Parathyroid adenoma (tissue), 2 donors: ENCODE data around the gene PLIN5.

Experiments
- H2AFZ ChIP-seq: fragments of 300-600 bp; sonication (generic); one replicate; pipeline ENCODE4 v1.7.0; 2017; ENCODE audit warnings: antibody characterized with exemption, mild to moderate bottlenecking
- H3K27ac ChIP-seq: fragments of 300-600 bp; sonication (generic); one replicate; pipeline ENCODE4 v1.7.0; 2017
- H3K27me3 ChIP-seq: fragments of 300-600 bp; sonication (generic); one replicate; pipeline ENCODE4 v1.7.0; 2017; ENCODE audit warnings: low read length; ENCODE audit not compliant: control insufficient read depth, insufficient read depth
- H3K36me3 ChIP-seq: fragments of 300-600 bp; sonication (generic); one replicate; pipeline ENCODE4 v1.7.0; 2017; ENCODE audit warnings: low read length; ENCODE audit not compliant: control insufficient read depth, insufficient read depth
- H3K4me1 ChIP-seq: fragments of 300-600 bp; sonication (generic); one replicate; pipeline ENCODE4 v1.7.0; 2017; ENCODE audit warnings: control low read depth
- H3K4me2 ChIP-seq: fragments of 300-600 bp; sonication (generic); one replicate; pipeline ENCODE4 v1.7.0; 2017; ENCODE audit warnings: low read length
- H3K4me3 ChIP-seq: fragments of 300-600 bp; sonication (generic); one replicate; pipeline ENCODE4 v1.7.0; 2017; ENCODE audit warnings: low read depth, low read length
- H3K79me2 ChIP-seq: fragments of 300-600 bp; sonication (generic); one replicate; pipeline ENCODE4 v1.7.0; 2017; ENCODE audit warnings: control low read depth
- H3K9ac ChIP-seq: fragments of 300-600 bp; sonication (generic); one replicate; pipeline ENCODE4 v1.7.0; 2017; ENCODE audit warnings: mild to moderate bottlenecking
- H3K9me3 ChIP-seq: fragments of 300-600 bp; sonication (generic); one replicate; pipeline ENCODE4 v1.7.0; 2017; ENCODE audit warnings: low read length; ENCODE audit not compliant: control insufficient read depth
- TF ChIP-seq, protein P1 (sequence below): fragments of 300-600 bp; sonication (generic); IDR thresholded peaks from one replicate; pipeline ENCODE4 v1.7.0; 2017; ENCODE audit warnings: antibody characterized with exemption, mild to moderate bottlenecking
- donor health status: primary hyperparathyroidism.

Gene PLIN5

DNA sequence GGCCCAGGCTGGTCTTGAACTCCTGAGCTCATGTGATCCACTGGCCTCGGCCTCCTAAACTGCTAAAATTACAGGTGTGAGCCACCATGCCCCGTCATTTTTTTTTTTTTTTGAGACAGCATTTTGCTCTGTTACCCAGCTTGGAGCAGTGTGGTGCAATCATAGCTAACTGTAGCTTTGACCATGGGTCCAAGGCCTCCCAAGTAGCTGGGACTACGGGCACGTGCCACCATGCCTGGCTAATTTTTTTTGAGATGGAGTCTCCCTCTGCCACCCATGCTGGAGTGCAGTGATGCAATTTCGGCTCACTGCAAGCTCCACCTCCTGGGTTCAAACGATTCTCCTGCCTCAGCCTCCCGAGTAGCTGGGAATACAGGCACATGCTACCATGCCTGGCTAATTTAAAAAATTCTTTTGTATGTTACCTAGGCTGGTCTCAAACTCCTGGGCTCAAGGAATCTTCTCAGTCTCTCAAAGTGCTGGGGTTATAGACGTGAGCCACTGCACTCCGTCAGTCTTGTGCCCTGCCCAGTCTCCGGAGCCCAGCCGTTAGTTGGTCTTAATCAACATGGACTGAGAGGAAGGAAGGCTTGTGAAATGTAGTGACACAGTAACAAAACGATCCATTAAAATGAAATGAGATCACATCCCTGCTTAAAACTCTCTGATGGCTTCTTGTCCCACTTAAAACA is 6.2 kb upstream of the PLIN5 start:
- TF ChIP-seq, protein P1, sequence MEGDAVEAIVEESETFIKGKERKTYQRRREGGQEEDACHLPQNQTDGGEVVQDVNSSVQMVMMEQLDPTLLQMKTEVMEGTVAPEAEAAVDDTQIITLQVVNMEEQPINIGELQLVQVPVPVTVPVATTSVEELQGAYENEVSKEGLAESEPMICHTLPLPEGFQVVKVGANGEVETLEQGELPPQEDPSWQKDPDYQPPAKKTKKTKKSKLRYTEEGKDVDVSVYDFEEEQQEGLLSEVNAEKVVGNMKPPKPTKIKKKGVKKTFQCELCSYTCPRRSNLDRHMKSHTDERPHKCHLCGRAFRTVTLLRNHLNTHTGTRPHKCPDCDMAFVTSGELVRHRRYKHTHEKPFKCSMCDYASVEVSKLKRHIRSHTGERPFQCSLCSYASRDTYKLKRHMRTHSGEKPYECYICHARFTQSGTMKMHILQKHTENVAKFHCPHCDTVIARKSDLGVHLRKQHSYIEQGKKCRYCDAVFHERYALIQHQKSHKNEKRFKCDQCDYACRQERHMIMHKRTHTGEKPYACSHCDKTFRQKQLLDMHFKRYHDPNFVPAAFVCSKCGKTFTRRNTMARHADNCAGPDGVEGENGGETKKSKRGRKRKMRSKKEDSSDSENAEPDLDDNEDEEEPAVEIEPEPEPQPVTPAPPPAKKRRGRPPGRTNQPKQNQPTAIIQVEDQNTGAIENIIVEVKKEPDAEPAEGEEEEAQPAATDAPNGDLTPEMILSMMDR: no peak
- H3K36me3 ChIP-seq: no peaks in the 10 kb centered on the region
- H3K27me3 ChIP-seq: no peaks in the 10 kb centered on the region
- H3K27ac ChIP-seq: no peak overlapping the region
- no peaks in the 10 kb centered on the region for H3K79me2 ChIP-seq
- H3K4me1 ChIP-seq: no peaks in the 10 kb centered on the region
- no peaks in the 10 kb centered on the region for H3K9me3 ChIP-seq
- H3K4me3 ChIP-seq: no peak overlapping the region
- H3K4me2 ChIP-seq: no peak overlapping the region
- H3K9ac ChIP-seq: no peak overlapping the region
- no peak overlapping the region for H2AFZ ChIP-seq

DNA sequence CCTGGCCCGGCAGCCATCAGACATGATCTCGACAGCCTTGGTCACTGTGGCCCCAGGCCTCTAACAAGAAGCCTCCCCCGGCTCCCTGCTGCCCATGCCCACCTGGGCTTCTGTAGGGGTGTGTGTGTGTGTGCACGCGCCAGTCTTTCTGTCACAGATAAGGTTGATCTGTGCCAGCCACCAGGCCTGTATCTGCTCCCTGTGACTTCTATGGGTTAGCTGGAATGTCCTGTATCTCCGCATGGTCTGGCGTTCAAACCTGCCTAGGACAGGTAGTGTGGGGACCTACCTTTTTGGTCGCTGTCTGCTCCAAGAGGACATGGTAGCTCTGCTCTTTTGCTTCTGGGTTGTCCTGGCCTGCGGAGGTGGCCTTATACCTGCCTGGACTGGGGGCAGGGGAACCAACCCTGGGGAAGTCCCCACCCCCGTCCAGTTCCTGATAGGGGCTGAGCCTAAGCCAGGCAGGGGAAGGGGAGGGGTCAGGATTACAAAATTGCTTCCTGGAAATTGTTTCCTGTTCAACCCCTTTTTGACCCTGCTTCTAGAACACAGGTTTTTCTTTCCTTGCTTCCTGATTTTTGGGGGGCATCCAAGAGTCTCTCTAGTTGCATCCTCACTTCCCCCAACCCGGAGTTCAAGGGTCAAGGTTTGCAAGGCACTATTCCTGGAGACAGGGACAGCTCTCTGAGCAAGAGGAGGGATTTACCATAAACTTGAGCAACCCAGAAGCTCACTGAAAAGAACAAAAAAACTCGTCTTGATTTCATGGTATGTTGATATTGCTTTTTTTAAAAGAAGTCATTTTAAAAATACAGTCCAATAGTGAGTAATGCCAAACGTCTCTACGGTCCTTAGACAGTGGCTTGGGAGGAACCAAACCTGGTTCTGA is 4.9 kb upstream of the PLIN5 start, which contains the start of gene LRG1:
Gene LRG1 (minus strand): TSS at position 344 of the 889 bp plus-strand sequence. CDS start 23 bp downstream, at position 321.
- Histone ChIP-seq H3K4me1 (no peaks in the 10 kb centered on the region), H3K9ac (no peak within 1 kb of the TSS), H3K4me3 (no peak within 1 kb of the TSS), H3K79me2 (no peaks in the 10 kb centered on the region), H3K27ac (peak within 1 kb of the TSS; percentile 1), H3K27me3 (no peaks in the 10 kb centered on the region), H3K9me3 (no peaks in the 10 kb centered on the region), H2AFZ (no peak within 1 kb of the TSS), H3K4me2 (no peak within 1 kb of the TSS), H3K36me3 (no peaks in the 10 kb centered on the region)
- TF ChIP-seq, protein P1: no peak

DNA sequence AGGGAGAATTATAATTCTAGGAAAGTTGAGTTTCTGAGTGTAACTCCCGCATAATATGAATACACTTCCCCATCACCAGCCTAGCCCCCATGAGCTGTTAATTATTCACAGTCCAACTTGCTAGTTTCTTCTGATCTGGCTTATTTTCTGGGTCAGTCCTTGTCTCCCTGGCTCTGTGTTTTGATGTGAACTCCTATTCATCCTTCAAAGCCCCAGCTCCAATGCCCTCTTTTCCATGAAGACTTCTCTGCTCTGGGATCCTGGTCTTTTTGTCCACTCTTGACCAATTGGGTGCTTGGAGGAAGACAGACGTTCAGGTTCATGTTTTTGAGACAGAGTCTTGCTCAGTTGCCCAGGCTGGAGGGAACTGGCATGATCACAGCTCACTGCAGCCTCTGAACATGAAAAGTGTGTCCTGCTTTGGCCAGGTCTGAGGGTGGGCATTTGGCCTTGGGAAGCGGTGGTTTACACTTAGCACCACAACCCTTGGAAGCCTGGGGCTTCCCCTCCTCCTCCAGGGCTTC is 4.2 kb upstream of the PLIN5 start:
- Histone ChIP-seq H3K9me3 (no peaks in the 10 kb centered on the region), H3K9ac (no peak overlapping the region), H3K27me3 (no peaks in the 10 kb centered on the region), H3K27ac (peak overlapping the region; percentile 1), H3K79me2 (no peaks in the 10 kb centered on the region), H3K36me3 (no peaks in the 10 kb centered on the region), H3K4me3 (no peak overlapping the region), H3K4me1 (no peaks in the 10 kb centered on the region), H2AFZ (no peak overlapping the region), H3K4me2 (no peak overlapping the region)
- TF ChIP-seq, protein P1: no peak

DNA sequence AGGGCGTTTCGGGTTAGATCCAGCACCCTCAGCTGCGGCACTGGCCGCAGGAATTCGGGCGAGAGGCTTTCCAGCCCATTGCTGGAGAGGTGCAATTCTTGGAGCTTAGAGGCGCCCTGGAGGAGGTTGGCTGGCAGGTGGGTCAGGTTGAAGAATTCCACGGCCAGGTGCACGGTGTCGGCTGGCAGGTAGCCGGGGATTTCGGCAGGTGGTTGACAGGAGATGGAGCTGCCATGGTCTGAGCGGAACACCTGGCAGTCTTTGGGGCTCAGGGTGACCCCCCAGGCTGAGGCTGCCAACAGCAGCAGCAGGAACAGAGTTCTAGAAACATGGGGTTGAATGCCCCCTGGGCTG is 3.6 kb upstream of the PLIN5 start:
- TF ChIP-seq, protein P1: no peak
- H3K4me3 ChIP-seq: no peak overlapping the region
- no peak overlapping the region for H3K27ac ChIP-seq
- no peak overlapping the region for H2AFZ ChIP-seq
- H3K27me3 ChIP-seq: no peaks in the 10 kb centered on the region
- no peaks in the 10 kb centered on the region for H3K9me3 ChIP-seq
- H3K9ac ChIP-seq: no peak overlapping the region
- H3K36me3 ChIP-seq: no peaks in the 10 kb centered on the region
- no peak overlapping the region for H3K4me2 ChIP-seq
- H3K79me2 ChIP-seq: no peaks in the 10 kb centered on the region
- H3K4me1 ChIP-seq: no peaks in the 10 kb centered on the region
